BJ (cell line): ENCODE measurements around the gene SLC12A7. TPM values are rescaled to one million over a fixed set of nuclear protein-coding genes. Genes with fewer than 3 reads are reported as not detected.
"Not testable (repeated sequence)": the region's sequence is repeated elsewhere in the genome, so short reads cannot be mapped to it uniquely, and the experiment has no call there.

Experiments used
- CTCF ChIA-PET: fragments of 350-600 bp; formaldehyde crosslinking; extraction: SDS; loops from one replicate; lab custom pipeline; 2021; ENCODE audit warnings: antibody characterized with exemption, inconsistent platforms; lab: Yijun Ruan, JAX
- POLR2A ChIA-PET: fragments of 300-600 bp; sonication (Branson Sonifier 250); formaldehyde crosslinking; extraction: SDS; loops from one replicate; lab custom pipeline; 2021; ENCODE audit warnings: antibody characterized with exemption; lab: Charles Lee
- DNase-seq: peaks from one replicate; pipeline ENCODE4 v3.0.0-alpha.2; 2011; ENCODE audit warnings: low read depth
- H3K27me3 ChIP-seq: 2 replicates; pipeline ENCODE4 v1.6.0; 2011; ENCODE audit warnings: low read length; ENCODE audit not compliant: control insufficient read depth, insufficient read depth
- H3K36me3 ChIP-seq: 2 replicates; pipeline ENCODE4 v1.5.1; 2011; ENCODE audit warnings: low read length; ENCODE audit not compliant: control insufficient read depth, insufficient read depth
- H3K4me3 ChIP-seq: 2 replicates; pipeline ENCODE4 v1.5.1; 2011; ENCODE audit warnings: low read depth, mild to moderate bottlenecking, control low read depth, low read length
- CTCF ChIP-seq: IDR thresholded peaks from 2 replicates; pipeline ENCODE4 v1.5.1; 2011; ENCODE audit warnings: low read depth, mild to moderate bottlenecking, control low read depth, inconsistent platforms, low read length, moderate library complexity; ENCODE audit not compliant: insufficient read depth
- polyA plus RNA-seq: library from polyadenylated mRNA; depleted of rRNA; stranded (reverse); fragments of >200 nt; gene quantifications from 2 replicates; pipeline ENCODE4 v1.2.3, GENCODE V29; 2011

Gene SLC12A7
- polyA plus RNA-seq, 1 experiment = 4.6 TPM

GRCh38 chr5:1098986-1099597 is 12.8 kb downstream of the SLC12A7 start:
- no peak overlapping the region for H3K4me3 ChIP-seq
- no peak for DNase-seq
- H3K36me3 ChIP-seq = no peaks in the 10 kb centered on the region
- TF ChIP-seq CTCF = no peak
- POLR2A ChIA-PET = no interaction called here
- CTCF ChIA-PET = no interaction called here
- H3K27me3 ChIP-seq = no peaks in the 10 kb centered on the region; the same call in 1 of the 2 replicates

GRCh38 chr5:1097988-1098385 is 13.9 kb downstream of the SLC12A7 start:
- CTCF ChIA-PET, POLR2A ChIA-PET, H3K36me3 ChIP-seq, DNase-seq, H3K4me3 ChIP-seq, H3K27me3 ChIP-seq: not testable (repeated sequence)

- ChIA-PET CTCF (interaction anchor here (1.3 kb wide), 1 partner anchor 8 kb away, joined by 4 read pairs; no protein-coding TSS in a partner anchor), POLR2A (no interaction called here)
- no peaks in the 10 kb centered on the region; the same call in 1 of the 2 replicates for H3K27me3 ChIP-seq
- TF ChIP-seq CTCF = no peak
- DNase-seq = no peak
- H3K36me3 ChIP-seq = no peaks in the 10 kb centered on the region
- no peak overlapping the region for H3K4me3 ChIP-seq
Observed at GRCh38 chr5:1097381-1097987, 14.4 kb downstream of the SLC12A7 start.

GRCh38 chr5:1096838-1097237 is 15.0 kb downstream of the SLC12A7 start:
- ChIA-PET CTCF (interaction anchor here (1.3 kb wide), 1 partner anchor 9 kb away, joined by 4 read pairs; no protein-coding TSS in a partner anchor), POLR2A (no interaction called here)
- H3K27me3 ChIP-seq = no peaks in the 10 kb centered on the region; the same call in 1 of the 2 replicates
- no peaks in the 10 kb centered on the region for H3K36me3 ChIP-seq
- DNase-seq = no peak
- H3K4me3 ChIP-seq = no peak overlapping the region
- TF ChIP-seq CTCF = no peak

GRCh38 chr5:1095990-1096363 is 15.9 kb downstream of the SLC12A7 start:
- Histone ChIP-seq H3K4me3 (no peak overlapping the region), H3K36me3 (no peaks in the 10 kb centered on the region), H3K27me3 (no peaks in the 10 kb centered on the region)
- no peak for TF ChIP-seq CTCF
- ChIA-PET POLR2A (no interaction called here), CTCF (interaction anchor here (0.7 to 1.3 kb wide), 2 partner anchors 10 to 164 kb away, joined by 3 to 4 read pairs; no protein-coding TSS in a partner anchor)
- no peak for DNase-seq
